Endothelial cell of umbilical vein (primary cell): Measurements from ENCODE around the gene CDC42. TPM values are rescaled to one million over a fixed set of nuclear protein-coding genes. Genes with fewer than 3 reads are reported as not detected.

ENCODE experiments used
- BruUV-seq: library from RNA; stranded (reverse); fragments of 400-500 nt; replicated peaks from 2 replicates; lab custom pipeline; 2021; lab: Mats Ljungman, UMichigan
- CTCF ChIA-PET: fragments of 300-600, 350-600 bp; sonication (Branson Sonifier 250); formaldehyde crosslinking; loops from one replicate; lab custom pipeline; 2021; ENCODE audit warnings: antibody characterized with exemption, inconsistent platforms; lab: Charles Lee
- POLR2A ChIA-PET: fragments of 300-600, 350-600 bp; sonication (Branson Sonifier 250); formaldehyde crosslinking; loops from one replicate; lab custom pipeline; 2021; ENCODE audit warnings: antibody characterized with exemption, inconsistent platforms; lab: Charles Lee
- DNase-seq: peaks from one replicate; pipeline ENCODE4 v3.0.0-alpha.2; 2011; ENCODE audit warnings: low read depth, low spot score
- FAIRE-seq: peaks from 2 replicates; lab custom pipeline; 2011; peaks lifted over from hg19 to GRCh38; lab: Jason Lieb, UNC
- H2AFZ ChIP-seq: 2 replicates; pipeline ENCODE4 v1.6.0; 2012; ENCODE audit warnings: low read depth, low read length, control low read depth, inconsistent platforms
- H3K27ac ChIP-seq: 2 replicates; pipeline ENCODE4 v1.5.1; 2011; ENCODE audit warnings: low read depth, mild to moderate bottlenecking, control low read depth, low read length, moderate library complexity; ENCODE audit not compliant: insufficient read depth
- H3K27me3 ChIP-seq, 2 experiments: 2 replicates each; pipeline versions ENCODE4 v1.6.0 to v1.6.1; 2011; ENCODE audit warnings: low read length in 2 of 2, mixed read lengths in 1 of 2; ENCODE audit not compliant: control insufficient read depth in 2 of 2, insufficient read depth in 2 of 2
- H3K36me3 ChIP-seq, 2 experiments: 2 replicates in 1 of 2; 3 replicates in 1 of 2; pipeline ENCODE4 v1.5.1; 2011; ENCODE audit warnings: low read length in 2 of 2, mild to moderate bottlenecking in 1 of 2, moderate library complexity in 1 of 2; ENCODE audit not compliant: control insufficient read depth in 2 of 2, insufficient read depth in 2 of 2; ENCODE audit errors: extremely low read depth in 1 of 2
- H3K4me1 ChIP-seq: 3 replicates; pipeline ENCODE4 v1.5.1; 2011; ENCODE audit warnings: mild to moderate bottlenecking, low read length; ENCODE audit not compliant: control insufficient read depth, insufficient read depth; ENCODE audit errors: extremely low read depth
- H3K4me2 ChIP-seq: 2 replicates; pipeline ENCODE4 v1.6.1; 2011; ENCODE audit warnings: low read length, control low read depth, mixed read lengths; ENCODE audit not compliant: insufficient read depth
- H3K4me3 ChIP-seq, 3 experiments: fragments of 200-600 bp in 1 of 3; sonication (generic), shearing (Covaris generic) in 1 of 3; replicated peaks in 1 of 3; 2 replicates each; pipeline ENCODE4 v1.5.1; 2011 to 2016; ENCODE audit warnings: control low read depth in 3 of 3, low read length in 3 of 3, mild to moderate bottlenecking in 2 of 3, inconsistent platforms in 1 of 3, low read depth in 1 of 3, moderate library complexity in 1 of 3; ENCODE audit not compliant: insufficient read depth in 1 of 3
- H3K79me2 ChIP-seq: 2 replicates; pipeline ENCODE4 v1.6.0; 2012; ENCODE audit warnings: low read length, inconsistent platforms; ENCODE audit not compliant: control insufficient read depth, insufficient read depth
- H3K9ac ChIP-seq: replicated peaks from 2 replicates; pipeline ENCODE3; 2011; ENCODE audit warnings: low read length, control low read depth; ENCODE audit not compliant: insufficient read depth; ENCODE audit errors: extremely low read depth
- H3K9me1 ChIP-seq: replicated peaks from 3 replicates; pipeline ENCODE4 v1.6.0; 2011; ENCODE audit warnings: mild to moderate bottlenecking, low read length; ENCODE audit not compliant: control insufficient read depth, insufficient read depth; ENCODE audit errors: extremely low read depth
- H3K9me3 ChIP-seq: replicated peaks from 2 replicates; pipeline ENCODE4 v1.5.1; 2012; ENCODE audit warnings: low read length, inconsistent platforms; ENCODE audit not compliant: control insufficient read depth, insufficient read depth
- H4K20me1 ChIP-seq: replicated peaks from 2 replicates; pipeline ENCODE3; 2011; ENCODE audit warnings: mild to moderate bottlenecking, low read length; ENCODE audit not compliant: control insufficient read depth, insufficient read depth; ENCODE audit errors: extremely low read depth
- CTCF ChIP-seq, 2 donors: IDR thresholded peaks; 1 replicate in 1 of 2; 2 replicates in 1 of 2; pipeline ENCODE4 v1.5.1; 2011; ENCODE audit warnings: low read length in 2 of 2, mild to moderate bottlenecking in 2 of 2, moderate library complexity in 2 of 2, control low read depth in 1 of 2, inconsistent platforms in 1 of 2, low read depth in 1 of 2; ENCODE audit not compliant: insufficient read depth in 1 of 2; ENCODE audit errors: extremely low read depth in 1 of 2
- EZH2 ChIP-seq: IDR thresholded peaks from 2 replicates; pipeline ENCODE4 v1.6.1; 2012; ENCODE audit warnings: borderline replicate concordance, low read depth, mild to moderate bottlenecking, moderate library complexity, low read length, inconsistent platforms; ENCODE audit not compliant: severe bottlenecking
- FOS ChIP-seq: IDR thresholded peaks from 2 replicates; pipeline ENCODE4 v1.6.1; 2011; ENCODE audit warnings: mild to moderate bottlenecking, low read length, moderate library complexity, borderline replicate concordance; ENCODE audit not compliant: insufficient read depth
- GATA2 ChIP-seq: IDR thresholded peaks from 2 replicates; pipeline ENCODE4 v1.7.0; 2011; ENCODE audit warnings: low read depth, mild to moderate bottlenecking, moderate library complexity, mixed read lengths, low read length; ENCODE audit not compliant: insufficient read length, insufficient read depth
- JUN ChIP-seq: IDR thresholded peaks from 2 replicates; pipeline ENCODE4 v1.6.1; 2011; ENCODE audit warnings: borderline replicate concordance, low read depth; ENCODE audit not compliant: insufficient read length, insufficient read depth
- MYC ChIP-seq: IDR thresholded peaks from one replicate; pipeline ENCODE4 v1.6.1; 2011; ENCODE audit warnings: mild to moderate bottlenecking, low read depth, low read length
- POLR2A ChIP-seq: IDR thresholded peaks from 2 replicates; pipeline ENCODE4 v1.6.1; 2012; ENCODE audit warnings: low read depth, mild to moderate bottlenecking, control low read depth, low read length
- POLR2AphosphoS5 ChIP-seq: IDR thresholded peaks from 2 replicates; pipeline ENCODE4 v1.6.1; 2012; ENCODE audit warnings: low read depth, mild to moderate bottlenecking, control low read depth, low read length, moderate library complexity; ENCODE audit not compliant: insufficient read depth
- dilution Hi-C: fragments of 300-500 bp; cut with MboI; formaldehyde crosslinking; loops from one replicate; pipeline ENCODE4 v1.15.0; 2019; ENCODE audit warnings: low sequenced_read_pairs; ENCODE audit not compliant: extremely low pct_ligation_motif_present
- intact Hi-C: fragments of 100-400 bp; cut with micrococcal nuclease; formaldehyde crosslinking; loops from one replicate; pipeline ENCODE4 v1.10.0; 2022
- polyA plus RNA-seq, 4 experiments: library from polyadenylated mRNA; depleted of rRNA in 3 of 4; stranded (reverse) in 3 of 4; unstranded in 1 of 4; fragments of >200 nt; gene quantifications; 2 replicates each; pipeline versions ENCODE4 v1.2.1 to v1.2.3, GENCODE V29; 2011 to 2012; ENCODE audit warnings: missing spikeins in 1 of 4
- total RNA-seq: library from RNA; stranded (reverse); gene quantifications from 2 replicates; pipeline ENCODE4 v1.2.3, GENCODE V29; 2021
- TF ChIP-seq, protein P1 (sequence below): IDR thresholded peaks from 2 replicates; pipeline ENCODE4 v1.6.1; 2011; ENCODE audit not compliant: insufficient read depth, insufficient read length

Gene CDC42
- total and polyA plus RNA-seq, 2 donors (not counting 3 experiments of a cell fraction or from before 2014, with no cell fraction given): 199 to 381 TPM

DNA sequence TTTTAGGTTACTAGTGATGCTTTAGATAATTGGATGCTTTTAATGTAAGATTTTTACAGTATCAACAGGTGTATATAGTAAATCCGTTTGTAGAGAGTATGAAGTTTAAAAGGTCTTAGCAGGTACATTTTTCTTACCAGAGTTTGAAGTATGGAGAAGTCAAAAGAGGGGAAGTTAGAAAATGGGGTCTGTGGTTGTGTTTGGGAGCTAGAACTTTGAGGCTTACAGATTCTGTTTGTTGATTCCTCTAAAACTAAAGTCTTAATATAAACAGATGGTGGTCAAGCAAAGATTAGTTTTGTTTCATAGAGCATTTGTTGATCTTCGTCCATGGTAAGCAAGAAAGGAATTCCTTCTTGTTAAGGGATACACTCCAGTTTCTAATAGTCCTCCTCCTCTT is 35.8 kb downstream of the CDC42 start:
- TF ChIP-seq FOS (no peak), GATA2 (no peak), JUN (no peak), EZH2 (no peak), POLR2A (no peak), CTCF (IDR thresholded peaks at IDR 0.05; ENCODE audit: extremely low read depth in 1 of 2, insufficient read depth in 1 of 2, low read depth in 1 of 2, low read length in 2 of 2) (no peak), POLR2AphosphoS5 (no peak), MYC (no peak)
- TF ChIP-seq, protein P1, sequence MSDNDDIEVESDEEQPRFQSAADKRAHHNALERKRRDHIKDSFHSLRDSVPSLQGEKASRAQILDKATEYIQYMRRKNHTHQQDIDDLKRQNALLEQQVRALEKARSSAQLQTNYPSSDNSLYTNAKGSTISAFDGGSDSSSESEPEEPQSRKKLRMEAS: no peak
- Histone ChIP-seq H4K20me1 (peaks cover 45% of the 10 kb centered on the region), H2AFZ (no peak overlapping the region), H3K4me1 (peaks cover 52% of the 10 kb centered on the region), H3K79me2 (peaks cover 89% of the 10 kb centered on the region), H3K4me2 (peak overlapping the region; percentile 98), H3K36me3 (peaks cover 3 to 27% of the 10 kb centered on the region in 2 experiments), H3K4me3 (no peak overlapping the region), H3K9me1 (peaks cover 3% of the 10 kb centered on the region), H3K27ac (no peak overlapping the region), H3K27me3 (no peaks in the 10 kb centered on the region), H3K9me3 (no peaks in the 10 kb centered on the region), H3K9ac (no peak overlapping the region)
- CTCF ChIA-PET: interaction anchor here (1.4 to 3.2 kb wide), 2 partner anchors 8 to 17 kb away, joined by 3 to 12 read pairs; no protein-coding TSS in a partner anchor
- POLR2A ChIA-PET: no interaction called here
- BruUV-seq: no TSS peak
- DNase-seq (no peak), FAIRE-seq (no peak)
- intact Hi-C loops: loop anchor here (2.0 kb wide), 1 partner anchor 14 kb away; no protein-coding TSS in a partner anchor
- dilution Hi-C loops: no loop called here
